Fibroblast of mammary gland (primary cell): ENCODE data around the gene ARHGEF16.

Experiments used
- DNase-seq: peaks from one replicate; pipeline ENCODE4 v3.0.0-alpha.2; 2010; ENCODE audit warnings: low read depth
- H3K4me3 ChIP-seq: 2 replicates; pipeline ENCODE4 v1.5.1; 2011; ENCODE audit warnings: low read depth, mild to moderate bottlenecking, low read length, moderate library complexity; ENCODE audit not compliant: control insufficient read depth
- TF ChIP-seq, protein P1 (sequence below): conservative IDR thresholded peaks from 2 replicates; pipeline ENCODE4 v1.5.1; 2011; ENCODE audit warnings: low read depth, low read length, inconsistent platforms; ENCODE audit not compliant: control insufficient read depth, insufficient read depth

ARHGEF16 gene

DNA sequence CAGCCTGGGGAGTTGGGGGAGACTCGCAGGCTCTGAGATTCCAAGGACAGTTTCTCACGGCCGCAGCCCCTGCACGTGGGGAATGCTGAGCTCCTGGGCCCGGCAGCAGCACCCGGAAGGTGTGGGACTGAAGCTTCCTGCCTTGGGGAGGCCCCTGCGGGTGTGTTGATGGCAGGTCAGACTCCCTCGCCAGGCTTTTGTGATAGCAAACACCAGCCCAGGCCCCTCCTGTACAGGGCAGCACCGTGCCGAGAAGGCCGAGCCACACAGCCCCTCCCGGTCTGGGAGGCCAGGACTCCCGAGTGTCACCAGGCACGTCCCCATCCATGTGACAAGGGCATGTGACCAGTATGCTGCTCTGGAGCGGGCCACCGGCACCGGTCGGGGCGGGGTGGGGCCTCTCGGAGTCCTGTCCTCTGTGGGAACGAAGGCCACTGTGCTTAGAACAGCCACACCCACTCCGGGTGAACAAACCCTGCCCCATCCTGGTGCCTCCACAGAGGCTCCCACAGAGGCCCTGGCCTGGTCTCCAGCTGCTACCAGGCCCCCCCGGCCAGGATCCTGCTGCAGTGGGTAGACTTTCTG is 31.1 kb upstream of the ARHGEF16 start:
- H3K4me3 ChIP-seq = no peak overlapping the region
- TF ChIP-seq, protein P1, sequence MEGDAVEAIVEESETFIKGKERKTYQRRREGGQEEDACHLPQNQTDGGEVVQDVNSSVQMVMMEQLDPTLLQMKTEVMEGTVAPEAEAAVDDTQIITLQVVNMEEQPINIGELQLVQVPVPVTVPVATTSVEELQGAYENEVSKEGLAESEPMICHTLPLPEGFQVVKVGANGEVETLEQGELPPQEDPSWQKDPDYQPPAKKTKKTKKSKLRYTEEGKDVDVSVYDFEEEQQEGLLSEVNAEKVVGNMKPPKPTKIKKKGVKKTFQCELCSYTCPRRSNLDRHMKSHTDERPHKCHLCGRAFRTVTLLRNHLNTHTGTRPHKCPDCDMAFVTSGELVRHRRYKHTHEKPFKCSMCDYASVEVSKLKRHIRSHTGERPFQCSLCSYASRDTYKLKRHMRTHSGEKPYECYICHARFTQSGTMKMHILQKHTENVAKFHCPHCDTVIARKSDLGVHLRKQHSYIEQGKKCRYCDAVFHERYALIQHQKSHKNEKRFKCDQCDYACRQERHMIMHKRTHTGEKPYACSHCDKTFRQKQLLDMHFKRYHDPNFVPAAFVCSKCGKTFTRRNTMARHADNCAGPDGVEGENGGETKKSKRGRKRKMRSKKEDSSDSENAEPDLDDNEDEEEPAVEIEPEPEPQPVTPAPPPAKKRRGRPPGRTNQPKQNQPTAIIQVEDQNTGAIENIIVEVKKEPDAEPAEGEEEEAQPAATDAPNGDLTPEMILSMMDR = no peak
- DNase-seq = no peak

DNA sequence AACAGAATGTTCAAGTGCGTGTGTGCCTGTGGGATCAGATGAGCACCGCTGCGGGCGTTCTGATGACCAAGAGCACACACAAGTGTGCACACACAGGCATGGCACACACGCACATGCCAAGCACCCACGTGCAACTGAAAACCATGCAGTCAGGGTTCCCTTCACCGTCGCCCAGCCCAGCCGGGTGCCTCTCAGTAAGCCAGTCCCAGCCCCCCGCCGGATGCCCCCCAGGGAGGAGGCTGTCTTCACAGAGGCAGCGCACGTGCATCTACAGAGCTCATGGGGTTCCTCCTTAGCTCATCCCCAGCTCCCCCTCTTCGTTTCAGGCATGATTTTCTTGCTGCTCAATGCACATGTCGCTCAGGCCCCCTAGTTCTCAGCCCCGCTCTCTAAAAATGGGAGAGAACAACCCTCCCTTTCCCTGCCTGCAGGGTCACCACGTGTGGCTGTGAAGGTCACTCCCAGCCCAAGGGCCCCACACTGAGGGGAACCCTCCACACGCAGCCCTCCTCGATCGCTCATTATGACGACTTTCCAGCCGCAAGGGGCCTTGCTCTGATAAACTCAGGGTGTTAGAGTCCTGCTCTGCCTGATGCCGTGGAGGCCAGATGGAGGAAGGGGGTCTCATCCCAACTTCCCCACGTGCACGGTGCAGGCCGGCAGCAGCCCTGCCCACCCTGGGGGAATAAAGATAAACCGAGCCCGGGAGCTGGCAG is 30.4 kb upstream of the ARHGEF16 start:
- H3K4me3 ChIP-seq = no peak overlapping the region
- TF ChIP-seq, protein P1 = no peak
- DNase-seq = no peak

- TF ChIP-seq, protein P1 = no peak
- H3K4me3 ChIP-seq = no peak overlapping the region
- no peak for DNase-seq
These were observed 28.8 kb upstream of the ARHGEF16 start for GRCh38 chr1:3425486-3426215.

DNA sequence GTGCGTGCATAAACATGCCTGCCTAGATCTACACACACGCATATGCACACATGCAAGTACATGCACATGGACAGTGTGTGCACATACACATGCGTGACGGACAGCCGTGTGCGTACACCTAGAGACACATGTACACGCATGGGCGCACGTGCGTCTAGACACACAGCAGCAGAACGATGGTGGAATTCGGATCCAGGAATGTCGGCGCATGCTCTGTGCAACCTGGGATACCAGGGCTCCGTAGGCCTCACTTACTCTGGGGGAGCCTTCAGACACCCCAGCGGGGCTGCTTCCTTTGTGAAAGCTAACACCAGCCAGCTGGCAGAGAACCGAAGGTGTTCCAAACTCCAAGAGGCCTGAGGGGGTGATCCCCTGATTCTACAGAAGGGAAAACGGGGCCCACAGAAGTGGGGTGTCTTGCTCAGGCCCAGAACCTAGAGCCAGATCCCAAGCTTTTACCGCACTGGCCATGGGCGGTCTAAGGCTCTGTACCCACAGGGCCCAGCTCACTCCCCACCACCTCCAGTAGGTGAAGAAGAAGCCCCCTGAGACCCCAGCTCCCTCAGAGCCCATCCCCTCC is 27.4 kb upstream of the ARHGEF16 start:
- no peak for DNase-seq
- TF ChIP-seq, protein P1 = no peak
- H3K4me3 ChIP-seq = no peak overlapping the region

- TF ChIP-seq, protein P1 = no peak
- H3K4me3 ChIP-seq = no peak overlapping the region
- DNase-seq = no peak
These were observed 26.5 kb upstream of the ARHGEF16 start for GRCh38 chr1:3427711-3428704.

GRCh38 chr1:3428899-3429298 is 25.6 kb upstream of the ARHGEF16 start:
- TF ChIP-seq, protein P1 = no peak

More at GRCh38 chr1:3428899-3429298, 25.6 kb upstream of the ARHGEF16 start:
- H3K4me3 ChIP-seq = no peak overlapping the region
- no peak for DNase-seq
